RWPE1 (cell line): ENCODE measurements around the gene CNOT6.

Source experiments
- CTCF ChIA-PET: fragments of 350-600 bp; sonication (Branson Sonifier 250); formaldehyde crosslinking; extraction: SDS; loops from one replicate; lab custom pipeline; 2021; lab: Yijun Ruan, JAX
- POLR2A ChIA-PET: fragments of 400-600 bp; formaldehyde crosslinking; extraction: SDS; loops from one replicate; lab custom pipeline; 2020; ENCODE audit warnings: antibody characterized with exemption; ENCODE audit not compliant: low non-redundant PET; lab: Yijun Ruan, JAX
- DNase-seq: peaks from one replicate; pipeline ENCODE4 v3.0.0; 2012; ENCODE audit warnings: low spot score
- H3K27ac ChIP-seq: fragments of 450-650 bp; 2 replicates; pipeline ENCODE4 v1.5.1; 2017
- CTCF ChIP-seq: fragments of 450-650 bp; conservative IDR thresholded peaks from 2 replicates; pipeline ENCODE4 v1.5.1; 2017; ENCODE audit warnings: low read depth, mild to moderate bottlenecking

CNOT6 gene

GRCh38 chr5:180609817-180610550 is 115.8 kb downstream of the CNOT6 start:
- H3K27ac ChIP-seq = no peak overlapping the region
- POLR2A ChIA-PET = no interaction called here
- CTCF ChIA-PET = interaction anchor here (0.7 to 0.9 kb wide), 2 partner anchors 9 to 198 kb away, joined by 4 read pairs; no protein-coding TSS in a partner anchor
- DNase-seq = no peak
- TF ChIP-seq CTCF = no peak

- CTCF ChIA-PET = interaction anchor here (0.6 to 0.7 kb wide), 2 partner anchors 59 to 197 kb away, joined by 3 to 4 read pairs; no protein-coding TSS in a partner anchor
- TF ChIP-seq CTCF = no peak
- POLR2A ChIA-PET = no interaction called here
- no peak overlapping the region for H3K27ac ChIP-seq
- no peak for DNase-seq
Observed at GRCh38 chr5:180611140-180611850, 117.1 kb downstream of the CNOT6 start.

- ChIA-PET POLR2A (no interaction called here), CTCF (no interaction called here)
- no peak overlapping the region for H3K27ac ChIP-seq
- no peak for TF ChIP-seq CTCF
- DNase-seq = no peak
Observed at GRCh38 chr5:180612683-180613082, 118.5 kb downstream of the CNOT6 start.

GRCh38 chr5:180613188-180613813 is 119.1 kb downstream of the CNOT6 start:
- no peak overlapping the region for H3K27ac ChIP-seq
- no peak for TF ChIP-seq CTCF
- POLR2A ChIA-PET = no interaction called here
- DNase-seq = no peak
- CTCF ChIA-PET = interaction anchor here (0.6 kb wide), 1 partner anchor 69 kb away, joined by 3 read pairs; no protein-coding TSS in a partner anchor

GRCh38 chr5:180613814-180614188 is 119.6 kb downstream of the CNOT6 start:
- CTCF ChIA-PET = interaction anchor here (0.6 kb wide), 1 partner anchor 70 kb away, joined by 3 read pairs; no protein-coding TSS in a partner anchor

More at GRCh38 chr5:180613814-180614188, 119.6 kb downstream of the CNOT6 start:
- POLR2A ChIA-PET = no interaction called here
- DNase-seq = no peak
- no peak for TF ChIP-seq CTCF
- H3K27ac ChIP-seq = no peak overlapping the region
